ENCODE data around the gene POFUT2. TPM values are rescaled to one million over a fixed set of nuclear protein-coding genes. Genes with fewer than 3 reads are reported as not detected.

The POFUT2 gene
- total RNA-seq, 2 experiments from 2014 or later, result 11.7 to 12.4 TPM

DNA sequence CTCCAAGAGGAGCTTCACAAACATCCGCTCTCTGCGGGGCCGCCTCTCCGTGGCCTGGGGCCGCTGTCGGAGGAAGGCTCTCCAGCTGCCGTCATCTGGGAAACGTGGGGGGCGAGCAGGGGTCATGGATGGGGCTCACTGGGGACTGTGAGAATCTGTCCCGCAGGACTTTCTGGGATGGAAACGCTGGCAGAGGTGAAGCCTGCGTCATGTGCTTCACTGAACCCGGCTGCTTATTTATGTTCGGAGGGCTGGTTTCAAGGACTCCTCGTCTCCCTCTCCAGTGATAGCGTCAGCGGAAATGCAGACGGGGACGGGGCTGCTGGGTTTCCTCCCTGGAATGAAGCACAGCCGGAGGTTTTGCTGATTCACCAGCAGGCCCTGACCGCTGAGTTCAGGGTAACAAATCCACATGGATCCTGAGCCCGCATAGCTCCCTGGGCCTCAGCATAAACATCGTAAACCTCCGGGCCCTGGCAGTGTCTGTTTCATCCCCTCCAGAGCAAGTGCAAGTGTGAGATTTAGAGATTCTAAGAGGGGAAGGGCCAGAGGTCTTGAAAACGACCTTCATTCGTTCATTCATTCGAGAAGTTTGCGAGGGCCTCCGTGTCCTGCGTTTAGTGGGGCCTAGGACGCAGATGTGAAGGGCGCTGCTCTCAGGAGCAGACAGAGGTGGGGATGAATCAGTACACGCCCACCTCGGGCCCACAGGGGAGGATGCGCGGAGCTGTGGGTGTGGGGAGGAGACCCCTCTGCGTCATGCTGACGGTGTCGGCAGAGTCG, 7.0 kb upstream of the POFUT2 start:
- no peaks in the 10 kb centered on the region for H3K27me3 Mint-ChIP-seq
- H3K36me3 Mint-ChIP-seq (ENCODE audit: low read depth), result no peaks in the 10 kb centered on the region
- TF ChIP-seq, protein P1, sequence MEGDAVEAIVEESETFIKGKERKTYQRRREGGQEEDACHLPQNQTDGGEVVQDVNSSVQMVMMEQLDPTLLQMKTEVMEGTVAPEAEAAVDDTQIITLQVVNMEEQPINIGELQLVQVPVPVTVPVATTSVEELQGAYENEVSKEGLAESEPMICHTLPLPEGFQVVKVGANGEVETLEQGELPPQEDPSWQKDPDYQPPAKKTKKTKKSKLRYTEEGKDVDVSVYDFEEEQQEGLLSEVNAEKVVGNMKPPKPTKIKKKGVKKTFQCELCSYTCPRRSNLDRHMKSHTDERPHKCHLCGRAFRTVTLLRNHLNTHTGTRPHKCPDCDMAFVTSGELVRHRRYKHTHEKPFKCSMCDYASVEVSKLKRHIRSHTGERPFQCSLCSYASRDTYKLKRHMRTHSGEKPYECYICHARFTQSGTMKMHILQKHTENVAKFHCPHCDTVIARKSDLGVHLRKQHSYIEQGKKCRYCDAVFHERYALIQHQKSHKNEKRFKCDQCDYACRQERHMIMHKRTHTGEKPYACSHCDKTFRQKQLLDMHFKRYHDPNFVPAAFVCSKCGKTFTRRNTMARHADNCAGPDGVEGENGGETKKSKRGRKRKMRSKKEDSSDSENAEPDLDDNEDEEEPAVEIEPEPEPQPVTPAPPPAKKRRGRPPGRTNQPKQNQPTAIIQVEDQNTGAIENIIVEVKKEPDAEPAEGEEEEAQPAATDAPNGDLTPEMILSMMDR (IDR thresholded peaks at IDR 0.05), result no peak
- H3K9me3 Mint-ChIP-seq, result no peaks in the 10 kb centered on the region
- DNase-seq, result no peak
- ChIA-PET POLR2A (no interaction called here), CTCF (interaction anchor here (0.9 to 1.2 kb wide), 2 partner anchors 145 to 166 kb away, joined by 3 read pairs; no protein-coding TSS in a partner anchor)
- ATAC-seq, result no peak
- H3K27ac Mint-ChIP-seq, result no peak overlapping the region
- H3K4me3 Mint-ChIP-seq, result no peak overlapping the region
- H3K4me1 Mint-ChIP-seq (ENCODE audit: low read depth), result peaks cover 9% of the 10 kb centered on the region
- intact Hi-C loops (cut with micrococcal nuclease), result loop anchor here (5.0 to 10.0 kb wide), 2 partner anchors 143 to 530 kb away; no protein-coding TSS in a partner anchor

DNA sequence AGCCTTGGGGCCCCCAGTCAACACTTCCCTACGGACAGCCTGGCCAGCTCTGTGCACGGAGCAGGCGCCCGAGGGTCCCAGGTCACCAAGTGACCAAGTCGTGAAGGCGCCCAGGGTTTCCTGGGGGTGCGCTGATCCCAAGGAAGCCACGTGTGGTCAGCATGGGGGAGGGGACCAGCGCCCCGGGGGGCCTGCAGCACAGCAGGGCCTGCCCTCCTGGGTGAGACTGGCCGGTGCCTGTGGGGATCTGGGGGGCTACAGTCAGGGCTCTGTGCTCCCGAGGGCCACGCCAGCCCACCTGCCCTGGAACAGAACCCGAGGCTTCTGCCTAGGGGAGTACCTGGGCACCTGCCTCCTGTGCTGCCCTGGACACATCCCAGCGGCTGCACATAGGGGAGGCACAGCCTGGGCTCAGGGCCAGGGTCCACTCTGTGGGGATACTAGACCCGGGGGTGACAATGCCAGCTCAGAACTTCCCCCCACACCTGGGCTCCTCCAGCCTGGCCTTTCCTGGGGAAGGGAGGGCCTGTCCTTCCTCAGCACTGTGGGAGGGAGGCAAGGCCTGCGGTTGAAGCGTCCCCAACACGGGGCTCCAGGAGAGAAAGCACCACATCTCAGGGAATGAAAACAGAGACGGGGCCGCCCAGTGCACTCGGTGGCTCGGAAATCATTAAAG, 6.2 kb upstream of the POFUT2 start:
- H3K9me3 Mint-ChIP-seq, result no peaks in the 10 kb centered on the region
- POLR2A ChIA-PET, result no interaction called here
- DNase-seq (no peak), ATAC-seq (no peak)
- intact Hi-C loops (cut with micrococcal nuclease), result loop anchor here (5.0 to 10.0 kb wide), 2 partner anchors 143 to 531 kb away; no protein-coding TSS in a partner anchor
- H3K36me3 Mint-ChIP-seq (ENCODE audit: low read depth), result no peaks in the 10 kb centered on the region
- no peaks in the 10 kb centered on the region for H3K27me3 Mint-ChIP-seq
- no peak overlapping the region for H3K4me3 Mint-ChIP-seq
- H3K4me1 Mint-ChIP-seq (ENCODE audit: low read depth), result peaks cover 9% of the 10 kb centered on the region
- TF ChIP-seq, protein P1 (IDR thresholded peaks at IDR 0.05), result no peak
- CTCF ChIA-PET, result interaction anchor here (0.9 to 2.5 kb wide), 4 partner anchors 17 to 166 kb away, joined by 3 to 19 read pairs (median 4); no protein-coding TSS in a partner anchor
- H3K27ac Mint-ChIP-seq, result no peak overlapping the region

DNA sequence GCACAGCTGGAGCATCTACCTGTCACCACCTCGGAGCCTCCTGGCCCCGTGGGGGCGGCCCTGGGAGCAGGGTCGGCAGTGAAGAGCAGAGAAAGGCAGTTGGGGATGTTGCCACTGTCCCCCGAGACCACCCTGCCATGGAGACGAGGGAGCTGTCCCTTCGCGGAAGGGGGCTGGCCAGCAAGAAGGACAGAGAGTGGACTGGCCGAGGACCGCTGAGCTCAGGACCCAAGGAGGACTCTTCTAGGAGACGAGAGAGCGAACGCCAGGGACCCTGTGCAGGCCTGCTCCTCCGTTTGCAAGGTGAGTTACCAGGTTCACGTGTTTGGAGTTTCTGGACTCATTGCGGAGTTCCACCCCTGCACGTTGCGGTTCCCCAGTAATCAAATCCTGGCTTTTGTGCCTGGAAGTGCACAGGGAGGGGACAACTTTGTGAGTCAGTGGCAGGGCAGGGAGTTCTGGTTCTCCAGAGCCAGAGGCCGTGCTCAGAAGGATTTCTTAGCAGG, 5.6 kb upstream of the POFUT2 start:
- intact Hi-C loops (cut with micrococcal nuclease), result loop anchor here (5.0 to 10.0 kb wide), 2 partner anchors 144 to 532 kb away; no protein-coding TSS in a partner anchor
- CTCF ChIA-PET, result interaction anchor here (0.6 to 2.5 kb wide), 12 partner anchors 16 to 630 kb away, joined by 3 to 19 read pairs (median 4); no protein-coding TSS in a partner anchor
- no peaks in the 10 kb centered on the region for H3K9me3 Mint-ChIP-seq

DNA sequence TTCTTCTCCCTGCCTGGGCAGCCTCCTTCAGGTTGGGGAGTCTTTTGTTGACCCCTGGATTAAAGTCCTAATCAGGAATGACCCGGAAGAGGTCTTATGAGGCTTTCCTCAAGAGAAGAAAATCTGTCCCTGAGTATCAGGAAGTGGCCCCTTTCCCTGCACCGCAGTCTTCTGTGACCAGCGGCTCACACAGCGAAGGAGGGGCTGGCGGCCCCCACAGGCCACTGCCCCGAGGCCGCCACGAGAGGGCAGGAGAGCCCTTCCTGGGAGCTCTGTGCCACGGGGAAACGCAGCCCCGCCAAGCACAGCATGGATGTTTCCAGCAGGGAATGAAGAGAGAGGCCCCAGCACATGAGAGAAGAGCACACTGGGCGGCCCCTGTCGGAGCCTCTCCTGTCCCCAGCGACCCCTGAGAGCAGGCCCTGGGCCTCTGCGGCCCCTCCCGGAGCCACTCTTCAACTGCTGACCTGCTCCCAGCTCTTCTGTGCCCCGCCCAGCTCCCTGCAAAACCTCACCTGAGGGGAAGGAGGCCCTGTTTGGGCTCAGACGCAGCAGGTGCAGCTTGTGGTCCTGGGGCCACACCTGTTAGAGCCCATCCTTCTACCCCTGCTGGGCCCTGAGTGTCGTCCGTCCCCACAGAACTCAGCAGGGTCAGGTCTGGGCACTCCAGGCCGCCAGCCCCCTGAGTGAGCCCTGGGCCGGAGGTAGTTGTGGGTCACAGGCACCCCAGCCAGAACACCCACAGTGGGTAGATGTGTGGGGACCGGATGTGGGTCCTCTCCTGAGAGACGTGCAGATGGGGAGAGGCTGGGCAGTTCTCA, 4.9 kb upstream of the POFUT2 start:
- DNase-seq (peak; percentile 77), ATAC-seq (peak; percentile 74)
- Mint-ChIP-seq H3K27me3 (no peaks in the 10 kb centered on the region), H3K27ac (peak overlapping the region; percentile 38), H3K4me3 (no peak overlapping the region), H3K36me3 (ENCODE audit: low read depth) (no peaks in the 10 kb centered on the region), H3K4me1 (ENCODE audit: low read depth) (peaks cover 9% of the 10 kb centered on the region), H3K9me3 (no peaks in the 10 kb centered on the region)
- POLR2A ChIA-PET, result no interaction called here
- TF ChIP-seq, protein P1 (IDR thresholded peaks at IDR 0.05), result peak; percentile 99
- CTCF ChIA-PET, result interaction anchor here (0.6 to 2.5 kb wide), 15 partner anchors 16 to 631 kb away, joined by 3 to 19 read pairs (median 3); no protein-coding TSS in a partner anchor
- intact Hi-C loops (cut with micrococcal nuclease), result loop anchor here (5.0 to 10.0 kb wide), 2 partner anchors 145 to 532 kb away; no protein-coding TSS in a partner anchor

More for the DNA sequence above, 5.6 kb upstream of the POFUT2 start:
- no peaks in the 10 kb centered on the region for H3K36me3 Mint-ChIP-seq (ENCODE audit: low read depth)
- no peak overlapping the region for H3K4me3 Mint-ChIP-seq
- no peak overlapping the region for H3K27ac Mint-ChIP-seq
- H3K27me3 Mint-ChIP-seq, result no peaks in the 10 kb centered on the region
- TF ChIP-seq, protein P1 (IDR thresholded peaks at IDR 0.05), result no peak
- H3K4me1 Mint-ChIP-seq (ENCODE audit: low read depth), result peaks cover 9% of the 10 kb centered on the region
- ATAC-seq, result no peak
- no peak for DNase-seq
- POLR2A ChIA-PET, result no interaction called here
